Gastrocnemius medialis (tissue), 4 donors: ENCODE data around the gene KRTAP12-4.

Source experiments
- POLR2A ChIP-seq, 2 donors: fragments of 450-650 bp; IDR thresholded peaks; one replicate each; pipeline ENCODE4 v1.6.1; 2017; ENCODE audit warnings: antibody characterized with exemption in 2 of 2, mild to moderate bottlenecking in 2 of 2, moderate library complexity in 2 of 2
- TF ChIP-seq, protein P1 (sequence below), 5 experiments: fragments of 450-650 bp in 3 of 5; fragments of 200-600 bp in 2 of 5; sonication (generic) in 2 of 5; IDR thresholded peaks in 4 of 5; conservative IDR thresholded peaks in 1 of 5; 1 replicate in 4 of 5; 2 replicates in 1 of 5; pipeline ENCODE4 v1.5.1; 2016 to 2019; ENCODE audit warnings: antibody characterized with exemption in 5 of 5, mild to moderate bottlenecking in 3 of 5, moderate library complexity in 3 of 5

DNA sequence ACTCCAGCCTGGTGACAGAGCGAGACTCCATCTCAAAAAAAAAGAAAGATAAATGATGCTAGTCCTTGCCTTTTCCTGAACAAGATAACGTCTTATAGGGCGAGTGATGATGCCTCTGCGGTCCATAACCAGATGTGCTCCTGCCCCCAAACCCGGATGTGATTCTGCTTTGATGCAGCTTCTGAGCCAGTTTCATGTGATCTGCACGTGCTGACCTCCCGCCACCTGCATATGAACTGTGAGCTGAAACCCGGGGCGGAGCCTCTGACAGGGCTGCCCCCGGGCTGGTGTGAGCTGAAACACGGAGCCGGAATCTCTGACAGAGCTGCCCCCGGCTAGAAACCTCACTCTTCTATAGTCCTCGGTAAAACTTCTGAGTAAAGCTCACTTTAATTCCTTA, 1.3 kb downstream of the KRTAP12-4 start:
- TF ChIP-seq POLR2A (IDR thresholded peaks at IDR 0.05), result no peak
- TF ChIP-seq, protein P1, sequence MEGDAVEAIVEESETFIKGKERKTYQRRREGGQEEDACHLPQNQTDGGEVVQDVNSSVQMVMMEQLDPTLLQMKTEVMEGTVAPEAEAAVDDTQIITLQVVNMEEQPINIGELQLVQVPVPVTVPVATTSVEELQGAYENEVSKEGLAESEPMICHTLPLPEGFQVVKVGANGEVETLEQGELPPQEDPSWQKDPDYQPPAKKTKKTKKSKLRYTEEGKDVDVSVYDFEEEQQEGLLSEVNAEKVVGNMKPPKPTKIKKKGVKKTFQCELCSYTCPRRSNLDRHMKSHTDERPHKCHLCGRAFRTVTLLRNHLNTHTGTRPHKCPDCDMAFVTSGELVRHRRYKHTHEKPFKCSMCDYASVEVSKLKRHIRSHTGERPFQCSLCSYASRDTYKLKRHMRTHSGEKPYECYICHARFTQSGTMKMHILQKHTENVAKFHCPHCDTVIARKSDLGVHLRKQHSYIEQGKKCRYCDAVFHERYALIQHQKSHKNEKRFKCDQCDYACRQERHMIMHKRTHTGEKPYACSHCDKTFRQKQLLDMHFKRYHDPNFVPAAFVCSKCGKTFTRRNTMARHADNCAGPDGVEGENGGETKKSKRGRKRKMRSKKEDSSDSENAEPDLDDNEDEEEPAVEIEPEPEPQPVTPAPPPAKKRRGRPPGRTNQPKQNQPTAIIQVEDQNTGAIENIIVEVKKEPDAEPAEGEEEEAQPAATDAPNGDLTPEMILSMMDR (IDR thresholded peaks at IDR 0.05 in 4 of 5, conservative IDR thresholded peaks at IDR 0.05 in 1 of 5), result no peak
